Measurements from ENCODE around the gene ABHD3.
"Not testable (repeated sequence)": the region's sequence is repeated elsewhere in the genome, so short reads cannot be mapped to it uniquely, and the experiment has no call there.

The ABHD3 gene

DNA sequence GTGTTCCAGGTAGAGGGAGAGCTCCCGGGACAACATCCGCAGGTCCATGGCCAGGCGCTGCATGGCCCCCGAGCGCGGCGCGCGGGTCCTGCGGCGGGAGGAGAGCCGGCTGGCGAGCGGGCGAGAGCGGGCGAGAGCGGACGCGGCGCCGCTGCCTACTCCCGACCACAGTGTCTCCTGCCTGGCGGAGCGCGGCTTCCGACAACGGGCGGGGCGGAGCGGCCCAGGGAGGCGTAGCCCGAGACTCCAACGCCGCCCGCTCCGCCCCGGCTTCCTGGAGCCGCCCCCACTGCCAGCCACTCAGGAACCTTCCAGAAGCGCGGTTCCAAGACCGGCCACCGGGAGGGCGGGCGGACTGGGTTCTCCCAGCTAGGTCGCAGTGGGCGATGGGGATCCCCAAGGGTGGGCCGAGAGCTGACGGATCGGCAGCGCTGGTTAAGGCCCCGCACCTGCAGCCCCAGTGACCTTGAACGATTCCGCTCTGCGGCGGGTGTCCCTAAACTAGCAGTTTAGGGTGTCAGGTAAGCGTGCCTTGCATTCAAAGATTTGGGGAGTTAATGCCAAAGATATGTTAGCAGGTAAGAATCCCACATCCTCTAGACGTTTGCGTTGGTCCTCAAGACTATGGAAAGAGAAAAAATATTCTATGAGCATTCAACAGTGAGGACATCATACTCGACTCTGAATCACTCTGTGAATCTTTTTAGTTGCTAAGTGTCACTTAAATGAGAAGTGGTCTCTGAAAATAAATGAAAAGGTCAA, at the start of gene ABHD3:
TSS of gene ABHD3 (minus strand) at position 172 of the 762 bp plus-strand sequence. CDS start at position 63, 109 bp downstream.
- FAIRE-seq (peak; percentile 64), DNase-seq (ENCODE audit: insufficient read length, low spot score) (peak; percentile 85)

GRCh38 chr18:21747764-21748693, 43.5 kb upstream of the ABHD3 start:
- FAIRE-seq: no peak
- DNase-seq (ENCODE audit: insufficient read length, low spot score): no peak

DNA sequence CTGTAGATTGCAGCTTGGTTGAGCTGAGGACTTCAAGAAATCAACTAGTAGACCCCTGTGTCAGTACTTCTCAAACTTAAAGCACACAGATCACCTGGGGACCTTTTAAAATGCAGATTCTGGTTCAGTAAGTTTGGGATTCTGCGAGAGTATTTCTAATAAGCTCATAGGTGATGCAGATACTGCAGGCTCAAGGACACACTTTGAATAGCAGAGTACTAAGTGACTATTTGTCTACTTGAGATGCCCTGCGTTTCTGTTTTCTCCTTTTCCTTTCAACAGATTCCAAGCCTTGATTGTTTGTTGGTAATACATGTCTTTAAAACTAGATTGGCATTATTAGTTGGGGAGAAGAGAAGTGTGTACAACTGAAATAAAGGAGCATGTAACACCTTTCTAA, 42.7 kb upstream of the ABHD3 start:
- no peak for FAIRE-seq

DNA sequence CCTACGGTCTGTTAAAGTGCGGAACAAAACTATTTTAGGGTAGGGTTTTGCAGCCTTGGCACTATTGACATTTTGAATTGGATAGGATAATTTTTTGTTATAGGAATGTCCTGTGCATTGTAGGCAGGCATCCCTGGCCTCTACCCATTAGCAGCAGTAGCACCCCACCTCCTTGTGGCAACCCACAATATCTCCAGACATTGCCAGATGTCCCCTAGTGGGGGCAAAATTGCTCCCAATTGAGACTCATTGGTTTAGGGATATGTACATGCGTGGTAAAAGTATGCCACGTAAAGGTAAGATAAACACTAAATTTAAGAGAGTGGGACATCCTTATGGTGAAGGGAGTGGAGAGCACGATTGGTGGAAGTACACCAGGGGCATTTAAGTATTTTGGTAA, 40.7 kb upstream of the ABHD3 start:
- DNase-seq (ENCODE audit: insufficient read length, low spot score): no peak
- FAIRE-seq: no peak

More for the DNA sequence above, 42.7 kb upstream of the ABHD3 start:
- DNase-seq (ENCODE audit: insufficient read length, low spot score): no peak

DNA sequence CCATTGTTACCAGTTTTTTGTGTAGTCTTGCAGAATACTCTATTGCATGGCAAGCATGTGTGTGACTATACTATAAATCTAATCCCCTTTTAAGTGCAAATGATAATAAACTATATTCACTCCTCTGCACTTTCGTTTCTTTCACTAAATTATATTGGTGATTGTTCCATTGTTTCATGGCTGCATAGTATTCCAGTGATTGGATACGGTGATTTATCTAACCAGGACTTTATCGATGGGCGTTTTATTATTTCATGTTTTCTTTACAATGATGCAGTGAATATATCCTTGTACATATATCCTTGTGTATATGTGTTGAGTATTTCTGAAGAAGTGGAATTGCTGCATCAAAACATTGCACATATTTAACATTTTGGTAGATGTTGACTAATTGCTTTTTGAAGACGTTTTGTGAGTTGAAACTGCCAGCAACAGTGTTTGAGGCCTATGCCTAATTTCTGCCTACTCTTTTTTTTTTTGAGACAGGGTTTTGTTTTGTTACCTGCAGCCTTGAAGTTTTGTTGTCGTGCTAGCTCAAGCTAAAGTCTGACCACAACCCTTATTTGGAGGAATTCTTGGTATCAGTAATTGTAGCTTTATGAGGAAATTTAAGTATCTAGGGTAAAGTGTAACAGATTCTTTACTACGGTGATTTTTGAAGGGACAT, 38.7 kb upstream of the ABHD3 start:
- FAIRE-seq: no peak

DNA sequence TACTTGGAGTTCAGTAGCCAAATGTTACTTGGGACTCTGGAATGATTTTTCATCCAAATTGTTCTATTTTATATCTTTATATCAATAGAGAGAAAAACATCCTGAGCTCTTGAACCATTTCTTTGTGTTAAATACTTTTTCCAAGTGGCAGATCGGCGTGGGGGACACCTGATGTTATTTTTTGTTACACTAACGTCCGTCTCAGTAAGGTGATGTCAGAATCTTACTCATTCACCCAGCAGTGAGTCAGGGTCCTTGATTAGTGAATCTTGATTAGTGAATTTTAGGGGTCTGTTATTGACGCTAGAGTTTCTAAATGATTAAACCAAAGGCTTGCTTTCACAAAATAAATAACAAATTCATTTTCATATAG, 37.7 kb upstream of the ABHD3 start:
- FAIRE-seq: no peak
- no peak for DNase-seq (ENCODE audit: insufficient read length, low spot score)

More for the DNA sequence above, 38.7 kb upstream of the ABHD3 start:
- DNase-seq (ENCODE audit: insufficient read length, low spot score): no peak

GRCh38 chr18:21741562-21742314, 37.2 kb upstream of the ABHD3 start:
- DNase-seq (ENCODE audit: insufficient read length, low spot score) (no peak), FAIRE-seq (no peak)

DNA sequence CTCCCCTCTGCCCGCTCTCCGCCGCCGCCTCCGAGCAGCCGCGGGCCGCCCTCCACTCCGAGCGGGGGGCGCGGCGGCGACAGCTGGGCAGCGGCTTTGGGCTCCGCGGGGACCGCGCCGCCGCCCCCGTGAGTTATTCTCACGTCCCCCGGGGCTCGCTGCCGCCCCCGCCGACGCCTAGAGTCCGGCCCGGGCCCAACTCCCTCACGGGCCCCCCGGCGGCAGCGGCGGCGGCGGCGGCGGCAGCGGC, 36.7 kb upstream of the ABHD3 start:
- FAIRE-seq (no peak), DNase-seq (ENCODE audit: insufficient read length, low spot score) (no peak)

DNA sequence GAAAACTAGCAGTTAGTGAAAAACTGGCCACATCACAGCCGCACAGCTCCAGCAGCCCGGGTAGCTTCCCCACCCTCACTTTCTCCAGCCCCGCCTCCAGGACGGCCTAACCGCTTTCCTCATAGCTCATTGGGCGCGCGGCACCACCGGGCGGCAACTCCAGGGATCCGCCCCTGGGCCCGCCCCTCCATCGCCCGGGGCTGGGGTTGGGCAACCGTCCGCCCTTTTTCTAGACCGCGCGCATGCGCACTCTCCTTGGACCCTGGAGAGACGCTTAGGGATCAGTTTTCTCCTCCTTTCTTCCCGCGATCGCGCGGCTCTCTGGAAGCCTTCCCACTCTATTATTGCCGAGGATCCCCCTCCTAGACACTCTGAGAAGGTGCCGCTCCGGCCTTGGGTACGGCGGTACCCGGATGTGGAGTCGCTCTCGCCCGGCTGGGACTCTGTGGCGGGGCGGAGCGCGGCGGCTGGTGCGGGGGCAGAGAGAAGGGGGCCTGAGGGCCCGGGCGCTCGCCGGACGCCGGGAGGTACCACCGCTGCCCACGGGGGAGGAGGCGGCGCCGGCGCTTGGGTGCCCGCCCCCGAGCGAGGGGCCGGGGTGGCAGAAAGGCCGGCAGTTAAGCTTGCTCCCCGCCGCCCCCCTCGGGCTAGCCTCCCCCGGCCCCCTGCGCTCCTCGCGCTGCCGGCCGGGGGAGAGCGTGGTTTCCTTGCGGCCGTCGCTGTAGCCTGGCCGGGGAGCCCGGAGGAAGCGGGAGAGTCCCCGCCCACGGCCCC, 36.2 kb upstream of the ABHD3 start, which contains the start of gene MIB1:
TSS of gene MIB1 (plus strand) at position 255 of the 774 bp plus-strand sequence. CDS start 792 bp downstream, outside the sequence.
- peak; percentile 80 for FAIRE-seq
- DNase-seq (ENCODE audit: insufficient read length, low spot score): peak; percentile 93

DNA sequence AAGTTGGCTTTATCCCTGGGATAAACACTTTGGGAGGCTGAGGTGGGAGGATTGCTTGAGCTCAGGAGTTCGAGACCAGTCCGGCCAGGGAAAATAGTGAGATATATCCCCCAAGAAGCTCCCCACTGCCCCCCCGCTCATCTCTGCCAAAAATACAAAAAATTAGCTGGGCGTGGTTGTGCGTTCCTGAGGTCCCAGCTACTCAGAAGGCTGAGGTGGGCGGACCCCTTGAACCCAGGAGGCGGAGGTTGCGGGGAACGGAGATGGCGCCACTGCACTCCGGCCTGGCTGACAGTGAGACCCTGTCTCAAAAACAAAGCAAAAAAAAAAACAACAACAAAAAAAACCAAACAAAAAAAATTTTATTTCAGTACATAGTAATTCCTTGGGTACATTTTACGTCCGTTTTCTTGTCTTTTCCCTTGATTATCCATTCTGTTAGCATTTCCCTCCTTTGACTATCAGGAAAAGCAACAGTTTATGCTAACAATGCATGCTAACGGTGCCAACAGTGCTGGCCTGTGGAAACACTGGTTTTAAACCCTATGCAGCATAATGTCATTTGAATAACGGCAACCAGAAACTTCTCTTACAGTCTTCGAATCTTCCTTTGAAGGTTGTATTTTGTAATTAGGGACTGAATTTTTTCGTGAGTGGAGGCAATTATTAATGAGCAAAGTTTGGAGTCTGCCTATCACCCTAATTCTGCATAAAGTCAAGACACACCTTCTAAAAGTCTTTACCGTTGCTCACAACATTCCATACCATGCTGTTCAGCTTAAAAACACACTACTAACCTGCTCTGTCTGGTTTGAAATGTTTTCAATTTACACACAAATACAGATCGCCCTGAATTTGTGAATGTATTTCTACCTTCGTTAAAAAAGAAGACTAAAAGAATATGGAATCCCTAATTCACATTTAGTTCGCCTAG, 35.3 kb upstream of the ABHD3 start:
- DNase-seq (ENCODE audit: insufficient read length, low spot score) (no peak), FAIRE-seq (no peak)

- not testable (repeated sequence) for FAIRE-seq; DNase-seq (ENCODE audit: insufficient read length, low spot score)
Measured at GRCh38 chr18:21736926-21737325, 32.4 kb upstream of the ABHD3 start.

- DNase-seq (ENCODE audit: insufficient read length, low spot score): no peak
- no peak for FAIRE-seq
Measured at GRCh38 chr18:21735452-21736015, 31.0 kb upstream of the ABHD3 start.

- FAIRE-seq: no peak
Measured at GRCh38 chr18:21733011-21733410, 28.4 kb upstream of the ABHD3 start.

DNA sequence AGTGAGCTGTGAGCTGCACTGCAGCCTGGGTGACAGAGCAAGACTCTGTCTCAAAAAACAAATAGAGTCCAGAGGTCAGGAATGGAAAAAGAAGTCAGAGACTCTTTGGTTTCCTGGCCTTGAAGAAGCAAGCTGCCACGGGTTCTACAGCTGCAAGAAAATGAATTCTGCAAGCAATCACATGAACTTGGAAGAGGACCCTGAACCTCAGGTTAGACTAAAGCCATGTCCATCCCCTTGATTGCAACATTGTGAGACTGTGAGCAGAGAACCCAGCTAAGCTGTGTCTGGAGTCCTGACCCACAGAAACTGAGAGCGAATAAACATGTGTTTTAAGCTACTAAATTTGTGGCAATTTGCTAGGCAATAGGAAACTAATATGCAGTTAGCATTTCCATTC, 23.1 kb upstream of the ABHD3 start:
- DNase-seq (ENCODE audit: insufficient read length, low spot score) (no peak), FAIRE-seq (no peak)

More at GRCh38 chr18:21733011-21733410, 28.4 kb upstream of the ABHD3 start:
- no peak for DNase-seq (ENCODE audit: insufficient read length, low spot score)

- DNase-seq (ENCODE audit: insufficient read length, low spot score): no peak
- FAIRE-seq: no peak
Measured at GRCh38 chr18:21725201-21725600, 20.6 kb upstream of the ABHD3 start.

- FAIRE-seq (no peak), DNase-seq (ENCODE audit: insufficient read length, low spot score) (no peak)
Measured at GRCh38 chr18:21722687-21723086, 18.1 kb upstream of the ABHD3 start.

DNA sequence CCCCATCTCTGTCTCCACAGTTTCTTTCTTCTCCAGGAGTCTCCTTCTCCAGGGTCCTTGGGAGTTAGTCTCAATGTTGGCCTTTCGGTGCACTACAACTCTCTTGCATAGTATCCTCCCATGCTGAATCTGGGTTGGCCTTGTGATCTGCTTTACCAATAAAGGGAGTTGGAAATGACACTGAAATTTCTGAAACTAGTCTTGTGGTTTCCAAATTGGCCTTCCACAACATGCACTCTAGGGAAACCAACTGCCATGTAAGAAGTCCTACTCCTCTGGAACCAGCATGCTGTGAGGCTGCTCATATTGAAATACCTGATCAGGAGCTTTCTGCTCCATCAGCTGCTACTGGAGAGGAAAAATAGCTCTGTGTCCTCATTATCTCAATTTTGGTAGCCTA, 9.9 kb upstream of the ABHD3 start:
- FAIRE-seq (no peak), DNase-seq (ENCODE audit: insufficient read length, low spot score) (no peak)

GRCh38 chr18:21707130-21707529, 2.6 kb upstream of the ABHD3 start:
- not testable (repeated sequence) for DNase-seq (ENCODE audit: insufficient read length, low spot score)

More at GRCh38 chr18:21707130-21707529, 2.6 kb upstream of the ABHD3 start:
- not testable (repeated sequence) for FAIRE-seq
